CD14-positive monocyte (primary cell): ENCODE measurements around the gene ACSF3. TPM values are rescaled to one million over a fixed set of nuclear protein-coding genes. Genes with fewer than 3 reads are reported as not detected.

Source experiments
- DNase-seq, 3 donors: peaks; one replicate each; pipeline ENCODE4 v3.0.0-alpha.2; 2011 to 2022
- H2AFZ ChIP-seq: 2 replicates; pipeline ENCODE4 v1.6.0; 2012; ENCODE audit warnings: mild to moderate bottlenecking, low read depth, low read length, inconsistent platforms; ENCODE audit not compliant: insufficient read depth, poor library complexity, severe bottlenecking
- H3K27ac ChIP-seq, 2 donors: 1 replicate in 1 of 2; 2 replicates in 1 of 2; pipeline ENCODE4 v1.5.1; 2012 to 2013; ENCODE audit warnings: low read length in 2 of 2, control low read depth in 1 of 2, inconsistent platforms in 1 of 2, low read depth in 1 of 2, mild to moderate bottlenecking in 1 of 2
- H3K27me3 ChIP-seq, 2 donors: one replicate each; pipeline versions ENCODE4 v1.6.0 to v1.6.1; 2011 to 2013; ENCODE audit warnings: low read length in 2 of 2; ENCODE audit not compliant: control insufficient read depth in 2 of 2, insufficient read depth in 2 of 2
- H3K36me3 ChIP-seq, 2 donors: replicated peaks in 1 of 2; 1 replicate in 1 of 2; 2 replicates in 1 of 2; pipeline versions ENCODE4 v1.5.1 to v1.6.1; 2012 to 2013; ENCODE audit warnings: low read length in 2 of 2, control low read depth in 1 of 2, inconsistent platforms in 1 of 2, mild to moderate bottlenecking in 1 of 2; ENCODE audit not compliant: insufficient read depth in 2 of 2, control insufficient read depth in 1 of 2
- H3K4me1 ChIP-seq, 2 donors: 1 replicate in 1 of 2; 2 replicates in 1 of 2; pipeline versions ENCODE4 v1.5.1 to v1.6.1; 2012 to 2013; ENCODE audit warnings: low read length in 2 of 2, control low read depth in 1 of 2, inconsistent platforms in 1 of 2, mild to moderate bottlenecking in 1 of 2, moderate library complexity in 1 of 2; ENCODE audit not compliant: insufficient read depth in 2 of 2, control insufficient read depth in 1 of 2
- H3K4me2 ChIP-seq: replicated peaks from 2 replicates; pipeline ENCODE3; 2012; ENCODE audit warnings: low read length, moderate library complexity, mild to moderate bottlenecking; ENCODE audit not compliant: poor library complexity, severe bottlenecking; ENCODE audit errors: extremely low read depth
- H3K4me3 ChIP-seq, 3 experiments: fragments of 200-600 bp in 1 of 3; sonication (generic) in 1 of 3; replicated peaks in 1 of 3; 1 replicate in 2 of 3; 2 replicates in 1 of 3; pipeline ENCODE4 v1.5.1; 2011 to 2013; ENCODE audit warnings: low read length in 3 of 3, mild to moderate bottlenecking in 3 of 3, control low read depth in 2 of 3, low read depth in 2 of 3, inconsistent platforms in 1 of 3, moderate library complexity in 1 of 3
- H3K79me2 ChIP-seq: 2 replicates; pipeline ENCODE4 v1.6.0; 2012; ENCODE audit warnings: mild to moderate bottlenecking, control low read depth, inconsistent platforms, low read length, moderate library complexity; ENCODE audit not compliant: insufficient read depth
- H3K9ac ChIP-seq: 2 replicates; pipeline ENCODE4 v1.6.0; 2017; ENCODE audit warnings: low read length, mild to moderate bottlenecking; ENCODE audit not compliant: insufficient read depth, poor library complexity, severe bottlenecking
- H3K9me3 ChIP-seq, 2 donors: replicated peaks in 1 of 2; 1 replicate in 1 of 2; 2 replicates in 1 of 2; pipeline versions ENCODE4 v1.5.1 to v1.6.1; 2012 to 2013; ENCODE audit warnings: low read length in 2 of 2, control low read depth in 1 of 2; ENCODE audit not compliant: control insufficient read depth in 1 of 2, insufficient read depth in 1 of 2
- H4K20me1 ChIP-seq: 2 replicates; pipeline ENCODE4 v1.6.0; 2012; ENCODE audit warnings: mild to moderate bottlenecking, low read length, control low read depth, moderate library complexity; ENCODE audit not compliant: insufficient read depth
- H3K27ac Mint-ChIP-seq, 7 donors: one replicate each; pipeline ENCODE4 v1.8.0; 2020; ENCODE audit warnings: mild to moderate bottlenecking in 7 of 7, mixed read lengths in 7 of 7, moderate library complexity in 6 of 7, inconsistent platforms in 2 of 7
- H3K27me3 Mint-ChIP-seq, 3 donors: one replicate each; pipeline ENCODE4 v1.8.0; 2021 to 2022; ENCODE audit warnings: low read depth in 3 of 3, mild to moderate bottlenecking in 3 of 3, mixed read lengths in 3 of 3, moderate library complexity in 3 of 3, inconsistent platforms in 1 of 3
- H3K36me3 Mint-ChIP-seq, 2 donors: one replicate each; pipeline ENCODE4 v1.8.0; 2020; ENCODE audit warnings: mixed read lengths in 2 of 2, inconsistent platforms in 1 of 2, mild to moderate bottlenecking in 1 of 2
- H3K4me1 Mint-ChIP-seq: one replicate; pipeline ENCODE4 v1.8.0; 2020; ENCODE audit warnings: mild to moderate bottlenecking, mixed read lengths
- H3K4me3 Mint-ChIP-seq, 2 donors: one replicate each; pipeline ENCODE4 v1.8.0; 2020; ENCODE audit warnings: mild to moderate bottlenecking in 2 of 2, mixed read lengths in 2 of 2, moderate library complexity in 1 of 2
- H3K9me3 Mint-ChIP-seq, 7 donors: one replicate each; pipeline ENCODE4 v1.8.0; 2020 to 2022; ENCODE audit warnings: mixed read lengths in 7 of 7, mild to moderate bottlenecking in 6 of 7, moderate library complexity in 6 of 7, inconsistent platforms in 2 of 7
- CTCF ChIP-seq: fragments of 200-600 bp; IDR thresholded peaks from one replicate; pipeline ENCODE4 v1.8.0; 2022; ENCODE audit warnings: antibody characterized with exemption, mild to moderate bottlenecking
- WGBS: methylation state at CpG from one replicate; pipeline ENCODE4 v1.1.5; 2013; ENCODE audit warnings: missing lambda C conversion rate; ENCODE audit not compliant: insufficient coverage; 5-methylcytosine and 5-hydroxymethylcytosine counted together
- intact Hi-C, 2 donors: fragments of 100-400 bp; cut with micrococcal nuclease; formaldehyde crosslinking; loops; one replicate each; pipeline versions ENCODE4 v1.15.0 to v1.15.1; 2023
- polyA minus RNA-seq: library from RNA; depleted of rRNA, polyadenylated mRNA; stranded (reverse); fragments of >200 nt; gene quantifications from 2 replicates; pipeline ENCODE4 v1.2.3, GENCODE V29; 2012
- polyA plus RNA-seq, 3 donors: library from polyadenylated mRNA; depleted of rRNA in 1 of 3; unstranded in 2 of 3; stranded (reverse) in 1 of 3; fragments of 300-500 nt in 2 of 3; fragments of >200 nt in 1 of 3; fragmentation: Illumina TruSeq in 2 of 3; gene quantifications; 1 replicate in 2 of 3; 2 replicates in 1 of 3; pipeline ENCODE4 v1.2.3, GENCODE V29; 2012 to 2021
- total RNA-seq, 12 experiments: library from RNA in 1 of 12; stranded (reverse) in 1 of 12; fragments of 120-200 nt in 1 of 12; gene quantifications; one replicate each; pipeline ENCODE4 v1.2.4 and lab custom pipeline; 2013 to 2026; ENCODE audit warnings: mixed read lengths in 6 of 12, inconsistent platforms in 1 of 12

The ACSF3 gene
- 35.7 TPM for total RNA-seq (2013)
- polyA plus RNA-seq (10 to 100 TPM; 23.5 to 26.7 (median 26.4) TPM), polyA minus RNA-seq (40.3 and 49.1 TPM in 2 replicates), total RNA-seq (lab: John Stamatoyannopoulos, UW) (6.8 to 30.9 (median 23.3) reads per million in 11 experiments)

- Histone ChIP-seq H3K9ac (peak within 1 kb of the TSS; percentile 77), H3K79me2 (peaks cover 46% of the 10 kb centered on the region), H4K20me1 (peaks cover 40% of the 10 kb centered on the region), H3K4me3 (peak within 1 kb of the TSS; percentile 51 to 88 (median 75)), H2AFZ (peak within 1 kb of the TSS; percentile 88), H3K36me3 (peaks cover 4 to 13% of the 10 kb centered on the region in 2 donors), H3K4me1 (peaks cover 16 to 46% of the 10 kb centered on the region in 2 donors), H3K4me2 (peak within 1 kb of the TSS; percentile 95), H3K27me3 (peaks cover 0 to 22% of the 10 kb centered on the region in 2 donors), H3K27ac (peak within 1 kb of the TSS in 1 of 2 donors; percentile 73), H3K9me3 (no peaks in the 10 kb centered on the region)
- under 1% methylated on average over 108 of the region's 110 CpGs for WGBS
- no peak for TF ChIP-seq CTCF
- no peaks in the 10 kb centered on the region for H3K9me3 Mint-ChIP-seq
- peaks cover 48% of the 10 kb centered on the region for H3K4me1 Mint-ChIP-seq
- peak; percentile 53 to 59 (median 54) for DNase-seq
- H3K4me3 Mint-ChIP-seq: peak within 1 kb of the TSS; percentile 97 to 99
- H3K27ac Mint-ChIP-seq: peak within 1 kb of the TSS in 4 of 7 donors; percentile 27 to 91 (median 80)
- H3K36me3 Mint-ChIP-seq: peaks cover 8 to 23% of the 10 kb centered on the region in 2 donors
- intact Hi-C loops: loop anchor here (10.0 kb wide), 2 partner anchors 149 to 159 kb away; no protein-coding TSS in a partner anchor
- peaks cover 10 to 35% (median 29%) of the 10 kb centered on the region in 3 donors for H3K27me3 Mint-ChIP-seq
Observed at GRCh38 chr16:89093602-89094251, at the start of gene ACSF3. TSS of gene ACSF3 (plus strand) at chr16:89093852. CDS start at chr16:89100682, 6,830 bp downstream.

GRCh38 chr16:89044418-89045180 lies 49.1 kb upstream of the ACSF3 start:
- no peak for DNase-seq
- Histone ChIP-seq H3K9ac (no peak overlapping the region), H3K9me3 (no peaks in the 10 kb centered on the region), H4K20me1 (no peaks in the 10 kb centered on the region), H2AFZ (no peak overlapping the region), H3K79me2 (no peaks in the 10 kb centered on the region), H3K27me3 (no peaks in the 10 kb centered on the region), H3K36me3 (no peaks in the 10 kb centered on the region), H3K4me2 (no peak overlapping the region), H3K4me1 (no peaks in the 10 kb centered on the region), H3K27ac (no peak overlapping the region), H3K4me3 (no peak overlapping the region)
- peaks cover 0 to 3% (median 0%) of the 10 kb centered on the region in 7 donors for H3K9me3 Mint-ChIP-seq
- 87% methylated on average over 15 of the region's 29 CpGs for WGBS
- H3K36me3 Mint-ChIP-seq: no peaks in the 10 kb centered on the region
- TF ChIP-seq CTCF: no peak
- H3K27me3 Mint-ChIP-seq: peaks cover 7 to 21% (median 7%) of the 10 kb centered on the region in 3 donors
- no peak overlapping the region for H3K27ac Mint-ChIP-seq
- H3K4me1 Mint-ChIP-seq: no peaks in the 10 kb centered on the region
- intact Hi-C loops: no loop called here
- H3K4me3 Mint-ChIP-seq: no peak overlapping the region
